GM18507 (cell line): ENCODE results near the gene CIB4.

Experiments
- DNase-seq: peaks from one replicate; pipeline ENCODE4 v3.0.0; 2011; ENCODE audit warnings: low read depth; ENCODE audit not compliant: insufficient read length; ENCODE audit errors: extremely low spot score
- FAIRE-seq: peaks from 2 replicates; lab custom pipeline; 2011; peaks lifted over from hg19 to GRCh38; lab: Jason Lieb, UNC

CIB4 gene

DNA sequence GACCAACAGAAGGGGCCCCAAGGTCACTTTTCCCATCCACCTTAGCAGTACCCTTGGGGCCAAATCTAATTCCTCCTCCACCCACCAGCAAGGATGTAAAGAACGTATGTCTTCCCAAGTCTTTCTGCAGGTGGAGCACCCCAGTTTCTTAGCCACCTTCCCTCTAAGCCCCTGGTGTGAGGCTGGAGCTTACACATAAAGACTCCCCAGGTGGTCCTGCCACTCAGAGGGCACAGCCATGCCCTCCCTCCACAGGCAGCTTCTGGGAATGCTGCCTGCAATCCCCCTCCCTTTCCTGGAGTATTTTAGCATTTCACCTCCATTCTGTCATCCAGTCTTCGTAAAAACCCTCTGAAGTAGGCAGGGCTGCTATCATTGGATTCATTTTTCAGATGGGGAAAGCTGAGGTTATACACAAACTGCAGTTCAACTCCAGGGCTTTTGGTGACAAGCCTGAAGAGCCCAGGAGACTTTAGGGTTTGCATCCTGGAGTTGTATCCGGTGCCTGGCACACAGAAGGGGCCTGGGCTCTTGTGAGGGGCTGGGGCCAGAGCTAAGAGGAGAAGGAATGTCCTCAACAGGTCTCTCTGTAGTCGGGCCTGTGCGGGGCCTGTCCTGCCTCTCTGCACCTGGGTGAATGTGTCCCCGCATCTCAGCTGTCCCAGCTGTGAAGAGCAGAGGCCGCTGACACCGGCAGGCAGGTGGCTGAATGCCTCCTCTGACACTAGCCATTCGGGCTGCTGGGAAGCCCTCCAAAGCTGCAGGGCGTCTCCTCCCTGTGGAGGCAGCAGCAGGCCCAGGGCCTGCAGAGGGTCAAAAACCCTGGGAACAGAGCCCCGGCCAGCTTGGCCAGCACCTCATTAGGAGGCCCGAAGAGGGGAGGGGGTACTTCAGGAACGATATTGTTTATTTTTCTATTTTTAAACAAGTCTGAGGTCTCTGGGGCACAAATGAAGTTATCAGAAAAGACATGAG, 27.6 kb downstream of the CIB4 start:
- no peak for DNase-seq
- FAIRE-seq, result no peak

DNA sequence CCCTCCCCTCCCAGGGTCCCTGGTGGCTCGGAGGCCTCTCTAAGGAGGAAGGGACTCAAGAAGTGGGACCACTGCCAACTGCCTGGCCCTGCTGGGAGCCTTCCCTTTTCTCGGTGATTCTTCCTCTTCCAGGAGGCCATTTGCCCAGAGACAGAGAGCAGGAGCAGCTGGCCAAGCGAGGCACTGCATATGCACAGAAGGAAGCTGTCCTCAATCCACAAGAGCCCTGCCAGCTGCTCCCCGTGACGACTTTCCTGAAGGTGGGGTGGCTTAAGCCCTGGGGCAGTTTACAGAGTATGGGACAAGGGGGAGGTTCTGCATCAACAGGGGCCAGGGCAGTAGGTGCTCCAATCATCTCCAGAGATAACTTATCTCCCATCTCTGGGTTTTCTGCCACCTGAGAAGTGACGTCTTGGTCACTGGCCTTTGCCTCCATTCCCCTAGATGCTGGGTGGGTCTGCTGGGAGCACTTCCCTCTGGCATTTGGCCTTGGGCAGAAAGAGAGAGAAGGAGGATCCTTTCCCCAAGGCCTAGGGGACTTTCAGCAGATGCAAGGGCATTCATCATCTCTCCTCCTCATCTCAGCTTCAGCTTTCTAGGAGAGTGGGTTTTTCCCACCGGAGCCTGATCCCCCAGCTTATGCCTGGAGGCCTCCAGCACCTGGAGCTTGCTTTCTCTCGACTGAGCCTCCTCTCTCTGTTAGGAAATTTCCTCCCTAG, 28.5 kb downstream of the CIB4 start:
- DNase-seq (no peak), FAIRE-seq (no peak)

DNA sequence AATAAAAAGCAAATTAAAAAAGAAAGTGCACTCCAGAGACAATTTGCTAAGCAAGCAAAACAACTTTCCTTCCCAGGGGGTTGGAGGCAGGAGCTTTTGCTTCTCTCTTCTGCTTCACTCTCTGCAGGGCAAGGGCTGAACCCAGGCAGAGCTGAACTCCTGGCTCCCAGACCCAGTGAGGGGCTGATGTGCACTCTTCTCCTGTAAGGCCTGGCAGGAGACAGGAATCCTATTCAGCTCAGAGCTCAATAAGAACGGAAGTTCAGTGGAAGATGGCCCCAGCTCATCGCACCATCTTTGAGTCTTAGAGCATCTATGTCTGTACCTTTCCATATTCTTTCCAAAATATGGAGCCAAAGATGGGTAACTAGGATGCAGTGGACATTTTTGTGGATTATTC, 29.1 kb downstream of the CIB4 start:
- DNase-seq (no peak), FAIRE-seq (no peak)

DNA sequence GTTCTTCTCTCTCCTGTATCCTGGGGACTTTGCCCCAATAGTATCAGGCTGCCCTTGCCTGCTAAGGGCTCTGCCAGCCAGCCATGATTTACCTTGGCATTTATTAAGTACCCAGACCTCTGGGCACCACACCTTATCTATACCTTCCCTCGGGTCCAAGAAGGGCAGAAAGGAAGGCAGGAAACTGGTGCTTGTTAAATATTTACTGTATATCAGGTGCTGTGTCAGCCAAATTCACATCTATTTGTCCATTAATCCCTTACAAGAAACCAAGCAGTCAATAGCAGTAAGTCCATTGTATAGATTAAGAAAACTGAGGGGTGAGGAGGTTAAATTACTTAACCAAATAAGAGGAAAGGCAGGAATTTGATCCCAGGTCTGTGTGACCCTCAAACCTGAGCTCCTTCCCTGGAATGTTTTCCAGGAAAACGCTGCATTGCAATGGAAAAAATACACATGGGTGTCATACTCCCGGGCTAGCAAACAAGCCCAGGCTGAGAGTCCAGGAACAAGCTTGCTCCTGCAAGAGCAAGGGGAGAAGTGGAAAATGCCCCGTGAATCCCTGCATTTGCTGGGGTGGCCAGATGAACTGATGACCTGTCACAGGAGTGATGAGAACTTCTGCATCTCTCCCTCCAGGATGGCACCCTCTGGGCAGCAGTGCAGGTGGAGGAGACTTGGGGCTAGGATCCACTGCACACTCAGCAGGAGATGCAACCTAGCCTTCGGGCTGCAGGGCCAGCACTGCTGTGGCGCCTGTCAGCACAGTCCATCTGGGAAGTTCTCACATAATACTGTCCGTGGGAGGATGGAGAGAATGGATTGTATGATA, 30.4 kb downstream of the CIB4 start:
- DNase-seq (no peak), FAIRE-seq (no peak)

DNA sequence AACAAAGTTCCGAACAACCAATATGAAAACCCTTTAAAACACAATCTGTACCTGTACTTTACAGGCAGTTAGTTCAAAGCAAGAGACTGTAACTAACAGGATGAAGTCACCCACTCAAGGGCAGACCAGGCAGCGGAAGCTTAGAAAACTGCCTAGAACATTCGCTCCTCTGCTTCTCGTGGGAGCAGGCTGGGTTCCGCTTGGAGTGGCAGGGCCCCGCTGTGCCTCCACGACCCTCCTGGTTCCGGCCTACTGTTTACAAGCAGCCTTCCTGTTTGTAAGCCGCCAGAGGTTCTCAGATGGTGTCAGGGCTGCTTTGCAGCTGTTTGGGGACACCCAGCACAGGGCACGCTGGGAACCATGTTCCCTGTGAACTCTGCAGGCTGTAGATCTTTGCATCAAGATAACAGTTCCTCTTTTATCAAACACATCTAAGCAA, 31.3 kb downstream of the CIB4 start:
- FAIRE-seq (no peak), DNase-seq (no peak)

DNA sequence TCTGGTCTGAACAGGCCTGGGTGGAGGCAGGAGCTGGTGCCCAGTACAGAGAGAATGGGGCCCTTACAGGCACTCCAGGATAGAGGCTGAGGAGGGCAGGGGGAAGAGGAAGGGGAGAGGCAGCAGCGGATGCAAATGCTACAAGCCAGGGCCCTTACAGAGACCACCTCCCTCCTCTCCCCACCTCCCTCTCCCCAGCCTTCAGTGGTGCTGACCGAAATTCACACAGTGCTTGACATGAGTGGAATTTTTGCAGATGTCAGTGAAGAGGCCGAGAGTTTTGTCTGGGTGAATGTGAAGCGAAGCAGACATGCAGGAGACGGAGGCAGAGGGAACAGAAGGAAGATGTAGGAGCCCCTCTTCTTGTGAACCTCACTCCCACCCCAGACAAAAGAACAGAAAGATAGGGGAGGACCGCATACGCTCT, 31.9 kb downstream of the CIB4 start:
- FAIRE-seq (no peak), DNase-seq (no peak)

DNA sequence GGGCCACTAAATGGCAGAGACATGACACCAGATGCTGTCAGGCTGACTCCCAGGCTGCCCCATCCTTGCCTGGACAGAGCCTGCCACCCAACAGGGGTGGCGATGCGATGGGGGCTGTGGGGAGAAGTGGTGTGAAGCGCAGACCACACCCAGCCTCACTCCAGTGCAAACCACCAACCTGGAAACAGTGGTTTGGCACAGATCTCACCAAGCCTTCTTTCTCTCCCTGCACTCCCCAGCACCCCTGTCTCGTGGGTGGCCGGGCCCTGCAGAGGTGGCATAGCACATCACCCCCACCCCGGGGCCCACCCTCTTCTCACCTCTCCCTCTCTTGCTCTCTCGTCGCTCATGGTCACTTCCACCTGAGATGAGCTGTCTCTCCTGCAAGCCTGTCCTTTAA, 32.6 kb downstream of the CIB4 start:
- DNase-seq, result no peak
- no peak for FAIRE-seq

DNA sequence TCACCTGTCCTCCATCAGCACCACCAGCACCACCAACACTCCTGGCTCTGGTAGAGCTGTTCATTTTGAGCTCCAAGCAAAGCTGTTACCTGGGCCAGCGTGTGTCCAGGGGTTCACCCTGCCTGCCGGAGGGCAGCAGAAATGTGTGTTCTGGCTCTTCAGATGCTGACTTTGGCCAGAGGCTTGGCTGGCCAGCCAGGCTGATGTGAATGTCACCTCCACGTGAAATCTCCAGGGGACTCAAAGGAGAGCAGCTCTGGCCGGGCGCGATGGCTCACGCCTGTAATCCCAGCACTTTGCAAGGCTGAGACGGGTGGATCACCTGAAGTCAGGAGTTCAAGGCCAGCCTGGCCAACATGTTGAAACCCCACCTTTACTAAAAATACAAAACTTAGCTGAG, 33.5 kb downstream of the CIB4 start:
- no peak for FAIRE-seq
- no peak for DNase-seq

DNA sequence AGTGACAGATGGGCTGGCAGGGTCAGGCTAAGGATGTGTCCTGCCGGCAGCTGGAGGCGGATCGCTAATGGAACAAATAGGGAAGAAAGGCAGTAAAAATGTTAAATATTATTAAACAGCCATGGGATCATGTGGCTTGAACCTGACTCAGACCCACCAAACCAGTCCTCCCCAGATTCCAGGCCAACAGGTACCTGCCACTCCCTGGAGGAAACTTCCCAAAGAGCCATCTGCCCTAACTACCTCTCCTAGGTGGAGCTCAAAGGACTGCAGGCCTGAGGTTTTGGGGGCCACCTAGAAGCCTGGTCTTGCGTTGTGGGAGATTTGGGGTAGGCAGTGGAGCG, 34.3 kb downstream of the CIB4 start:
- FAIRE-seq (no peak), DNase-seq (no peak)

DNA sequence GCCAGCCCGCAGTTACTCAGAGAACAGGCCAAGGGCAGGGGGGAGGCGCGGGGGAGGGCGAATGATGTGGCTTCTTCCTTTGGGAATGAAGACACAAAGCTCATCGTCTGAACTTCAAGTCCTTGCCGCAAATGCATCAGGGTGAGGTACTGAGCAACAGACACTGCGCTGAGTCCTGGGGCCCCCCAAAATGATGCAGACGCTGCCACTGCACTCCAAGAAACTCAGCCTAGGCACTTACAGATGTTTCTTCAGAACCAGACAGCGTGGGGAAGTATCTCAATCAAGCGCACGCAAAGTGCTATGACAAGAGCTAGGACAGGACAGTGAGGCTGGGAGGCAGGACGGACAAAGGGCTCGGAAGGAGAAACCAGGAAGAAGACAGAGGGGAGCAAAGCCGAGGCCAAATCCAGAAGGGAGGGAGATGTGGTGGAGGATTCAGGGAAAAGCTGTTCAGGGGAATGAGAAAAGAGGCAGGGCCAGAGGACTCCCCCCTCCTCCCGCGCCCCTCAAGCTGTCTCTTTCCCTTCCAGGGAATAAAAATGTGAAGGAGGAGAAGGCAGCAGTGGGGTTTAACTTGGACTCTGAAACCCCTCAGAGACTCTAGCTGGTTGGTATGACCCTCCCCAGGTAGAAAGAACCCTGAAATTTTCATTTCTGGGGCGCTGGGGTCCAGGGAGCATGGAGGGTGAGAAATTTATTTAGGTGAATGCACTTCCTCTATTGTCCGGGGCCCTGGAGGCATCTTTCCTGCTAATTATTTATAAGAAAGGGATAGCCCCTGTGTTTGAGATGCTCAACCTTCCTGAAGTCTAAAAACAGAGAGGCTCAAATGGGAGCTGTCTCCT, 34.9 kb downstream of the CIB4 start:
- DNase-seq, result no peak
- no peak for FAIRE-seq

DNA sequence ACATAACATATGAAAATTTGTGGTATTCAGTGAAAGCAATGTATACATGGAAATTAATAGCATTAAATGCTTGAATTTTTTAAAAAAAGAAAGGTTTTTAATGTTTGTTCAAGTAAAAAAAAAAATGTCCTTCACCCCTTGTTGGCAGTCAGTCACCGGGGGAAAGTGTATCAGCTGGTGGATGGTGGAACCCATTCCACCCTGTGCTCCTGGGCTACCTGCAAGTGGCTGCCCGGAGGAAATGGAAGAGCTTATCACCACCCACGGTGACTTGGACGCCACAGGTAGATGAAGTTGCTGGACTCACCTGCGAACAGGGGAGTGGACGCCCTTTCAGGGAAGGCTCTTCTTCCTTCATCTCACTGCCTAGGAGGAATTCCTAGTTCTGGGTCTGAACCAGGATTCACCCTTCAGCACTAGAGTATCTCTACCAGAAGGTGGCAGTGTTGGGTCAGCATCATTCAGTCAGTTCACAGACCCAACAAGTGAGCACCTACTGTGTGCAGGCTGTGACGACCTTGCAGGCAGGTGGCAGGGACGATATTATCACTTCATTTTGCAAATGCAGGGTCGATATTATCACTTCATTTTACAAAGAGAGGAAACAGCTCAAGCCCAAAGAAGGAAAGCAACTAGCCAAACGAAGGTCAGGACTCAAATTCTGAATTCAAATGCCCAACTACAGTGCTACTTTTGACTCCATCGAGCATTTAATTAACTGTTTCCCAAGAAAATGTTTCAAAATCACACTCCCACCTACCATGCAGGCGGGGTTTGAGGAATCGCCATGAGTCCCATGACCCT, 35.8 kb downstream of the CIB4 start:
- FAIRE-seq, result peak; percentile 81
- DNase-seq, result no peak

DNA sequence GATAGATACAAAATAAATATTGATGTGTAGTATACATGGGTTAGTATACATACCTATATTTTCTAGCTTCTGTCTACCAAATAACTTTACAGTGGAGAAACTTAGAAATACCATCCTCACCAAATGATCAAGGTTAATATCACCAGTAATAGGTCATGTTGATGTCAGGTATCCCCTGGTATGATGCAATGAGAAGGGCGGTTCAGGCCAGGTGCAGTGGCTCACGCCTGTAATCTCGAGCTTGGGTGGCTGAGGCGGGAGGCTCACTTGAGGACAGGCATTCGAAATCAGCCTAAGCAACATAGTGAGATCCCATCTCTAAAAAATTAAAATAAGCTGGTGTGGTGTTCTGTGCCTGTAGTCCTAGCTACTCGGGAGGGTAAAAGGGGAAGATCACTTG, 38.6 kb downstream of the CIB4 start:
- DNase-seq, result no peak
- FAIRE-seq, result no peak

DNA sequence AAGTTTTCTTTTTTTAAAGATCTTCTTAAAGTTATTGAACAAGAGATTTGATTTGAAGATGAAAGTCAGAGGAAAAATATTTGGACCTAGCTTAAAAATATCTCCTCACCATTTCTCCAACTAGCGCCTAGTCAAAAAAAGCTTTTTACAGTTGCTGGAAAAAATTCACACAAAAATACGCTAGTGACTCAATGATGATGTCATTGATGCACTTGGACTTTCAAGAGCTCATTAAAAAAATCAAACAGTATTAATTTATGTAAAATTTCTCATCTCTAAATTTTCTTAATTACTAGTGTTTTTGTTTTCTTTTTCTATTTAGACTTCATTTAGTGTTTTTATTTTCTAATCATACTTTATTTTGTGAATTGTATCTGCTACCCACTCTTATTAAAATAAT, 41.8 kb downstream of the CIB4 start:
- FAIRE-seq, result no peak
- no peak for DNase-seq

DNA sequence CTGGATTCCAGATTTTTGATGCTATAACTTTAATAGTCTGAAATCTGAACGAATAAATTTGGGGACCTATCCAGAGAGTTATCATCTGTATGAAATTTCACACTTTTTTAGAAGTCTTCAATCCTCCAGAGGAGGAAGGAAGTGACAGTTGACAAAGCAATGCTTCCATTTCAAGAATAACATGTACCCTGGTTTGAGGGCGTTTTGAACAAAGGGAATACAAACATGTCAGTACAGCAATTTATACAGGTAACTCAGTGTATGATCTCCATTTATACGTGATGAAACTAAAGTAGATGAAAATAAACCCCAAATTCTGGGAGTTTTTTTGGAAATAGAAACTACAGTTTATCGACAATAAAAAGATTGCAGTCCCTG, 42.2 kb downstream of the CIB4 start:
- no peak for FAIRE-seq

DNA sequence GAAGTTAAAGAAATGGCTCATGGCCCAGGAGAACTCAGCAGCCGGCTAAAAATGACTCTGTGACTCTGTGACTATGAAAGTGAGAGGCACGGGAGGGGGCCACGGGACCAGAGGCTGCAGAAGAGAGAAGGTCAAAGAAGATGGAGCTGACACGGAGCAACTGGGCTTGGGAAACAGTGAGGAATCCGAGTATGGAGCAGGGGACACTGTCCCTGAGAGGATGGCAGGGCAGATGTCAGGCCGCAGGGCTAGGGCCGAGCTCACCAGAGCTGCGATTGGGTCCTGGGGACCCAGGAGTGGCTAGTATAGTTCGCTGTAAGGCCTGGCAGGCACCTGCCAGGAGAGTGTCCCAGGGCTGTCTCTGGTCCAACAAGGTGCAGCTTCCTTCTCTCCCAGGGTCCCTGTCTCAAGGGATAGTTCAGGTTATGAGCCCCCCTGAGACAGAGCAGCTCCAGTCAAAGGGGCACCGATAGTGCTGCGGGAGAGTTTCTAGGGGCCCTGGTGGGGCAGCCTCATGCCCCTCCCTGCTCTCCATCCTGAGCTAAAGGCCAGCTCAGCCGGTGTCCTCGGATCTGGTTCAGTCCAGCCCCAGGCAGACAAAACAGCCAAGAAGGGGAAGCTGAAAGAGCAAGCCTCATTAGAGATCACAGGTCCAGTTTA, 42.7 kb downstream of the CIB4 start:
- FAIRE-seq, result no peak

More for the DNA sequence above, 42.2 kb downstream of the CIB4 start:
- no peak for DNase-seq

DNA sequence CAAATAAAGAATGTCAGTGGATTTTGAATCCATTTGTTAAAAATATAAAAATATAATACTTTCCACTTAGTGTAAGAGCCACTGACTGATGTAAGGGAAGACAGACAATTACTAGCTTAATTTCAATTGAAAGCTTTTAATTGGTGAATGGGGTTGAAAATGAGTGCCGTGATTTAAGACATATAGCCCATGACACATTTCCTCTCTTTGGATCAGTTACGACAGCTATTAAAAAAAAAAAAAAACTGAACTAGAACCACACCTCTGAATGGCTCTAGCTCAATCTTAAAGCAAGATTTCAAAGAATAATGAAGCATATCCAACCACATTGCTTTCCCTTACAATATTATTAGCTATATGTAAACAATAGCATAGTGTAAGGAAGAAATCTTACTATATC, 44.0 kb downstream of the CIB4 start:
- no peak for DNase-seq
- no peak for FAIRE-seq

More for the DNA sequence above, 42.7 kb downstream of the CIB4 start:
- DNase-seq, result no peak

DNA sequence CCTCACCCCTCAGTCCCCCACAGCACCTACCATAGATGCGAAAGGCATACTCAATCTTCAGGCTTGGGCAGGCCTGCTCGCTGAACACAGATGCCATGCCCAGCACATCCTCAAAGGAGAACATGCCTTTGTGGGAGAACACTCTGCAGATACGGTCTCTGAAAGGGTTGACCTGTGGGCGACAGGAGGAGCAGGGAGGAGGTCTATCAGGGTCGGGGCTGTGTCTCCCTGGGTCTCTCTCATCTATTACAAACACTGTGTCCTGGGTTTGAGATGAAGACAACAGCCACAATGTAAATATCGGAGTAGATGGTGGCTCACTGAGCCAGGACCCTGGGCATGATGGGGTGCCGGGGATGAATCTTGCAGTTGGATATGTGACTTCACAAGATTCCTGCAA, 46.0 kb downstream of the CIB4 start:
- no peak for FAIRE-seq
- DNase-seq, result no peak
